ENCODE data around the gene ARL6.

ARL6 gene

GRCh38 chr3:97810779-97811390 lies 46.3 kb downstream of the ARL6 start:
- H3K9me3 ChIP-seq (ENCODE audit: control insufficient read depth, insufficient read depth, low read depth, low read length), result no peaks in the 10 kb centered on the region
- no peak overlapping the region for H3K27ac ChIP-seq (ENCODE audit: extremely low read depth, low read depth, low read length)
- ChIA-PET CTCF (no interaction called here), POLR2A (no interaction called here)
- TF ChIP-seq OVOL3 (tag by site-specific recombination; IDR thresholded peaks at IDR 0.05) (no peak), ZNF280C (tag by site-specific recombination; IDR thresholded peaks at IDR 0.05) (no peak), ZNF10 (tag by site-specific recombination; IDR thresholded peaks at IDR 0.05) (no peak), KLF17 (tag by site-specific recombination; IDR thresholded peaks at IDR 0.05) (no peak), ZSCAN23 (tag by site-specific recombination; IDR thresholded peaks at IDR 0.05) (no peak), ZNF521 (tag by site-specific recombination; IDR thresholded peaks at IDR 0.05) (no peak), HOXC10 (CRISPR knock-in tag; IDR thresholded peaks at IDR 0.05) (no peak), ZNF513 (tag by site-specific recombination; IDR thresholded peaks at IDR 0.05) (no peak), ZBTB20 (tag by site-specific recombination; IDR thresholded peaks at IDR 0.05) (no peak), ZNF544 (tag by site-specific recombination; IDR thresholded peaks at IDR 0.05) (no peak), ZNF449 (tag by site-specific recombination; IDR thresholded peaks at IDR 0.05) (no peak), ZNF354C (tag by site-specific recombination; IDR thresholded peaks at IDR 0.05; ENCODE audit: borderline replicate concordance, low read depth) (no peak), SCRT1 (tag by site-specific recombination; IDR thresholded peaks at IDR 0.05; ENCODE audit: borderline replicate concordance) (no peak)
- no peaks in the 10 kb centered on the region for H3K4me1 ChIP-seq (ENCODE audit: control insufficient read depth, insufficient read depth, low read length)
- H3K36me3 ChIP-seq (ENCODE audit: control insufficient read depth in 2 of 2, insufficient read depth in 1 of 2, low read length in 2 of 2), result no peaks in the 10 kb centered on the region
- H3K4me3 ChIP-seq (ENCODE audit: low read depth, low read length), result no peak overlapping the region

GRCh38 chr3:97815149-97815917 lies 50.8 kb downstream of the ARL6 start:
- TF ChIP-seq ZNF223 (tag by site-specific recombination; IDR thresholded peaks at IDR 0.05), result no peak
- no peak for TF ChIP-seq AEBP2 (tag by site-specific recombination; IDR thresholded peaks at IDR 0.05; ENCODE audit: borderline replicate concordance)
- TF ChIP-seq SP3 (tag by site-specific recombination; IDR thresholded peaks at IDR 0.05), result no peak
- no peak for TF ChIP-seq ZFHX2 (tag by site-specific recombination; conservative IDR thresholded peaks at IDR 0.05)
- TF ChIP-seq ZNF37A (tag by site-specific recombination; IDR thresholded peaks at IDR 0.05), result no peak
- no peak for TF ChIP-seq ZIC2 (tag by site-specific recombination; IDR thresholded peaks at IDR 0.05)
- 0 out of 2 replicates have a peak, but pooled peaks have one; percentile 31 for TF ChIP-seq SCRT2 (tag by site-specific recombination; IDR thresholded peaks at IDR 0.05)
- TF ChIP-seq ZNF837 (tag by site-specific recombination; IDR thresholded peaks at IDR 0.05), result no peak
- TF ChIP-seq ZNF560 (tag by site-specific recombination; IDR thresholded peaks at IDR 0.05; ENCODE audit: borderline replicate concordance), result no peak
- Histone ChIP-seq H3K27ac (ENCODE audit: extremely low read depth, low read depth, low read length) (no peak overlapping the region), H3K36me3 (ENCODE audit: control insufficient read depth in 2 of 2, insufficient read depth in 1 of 2, low read length in 2 of 2) (no peaks in the 10 kb centered on the region), H3K9me3 (ENCODE audit: control insufficient read depth, insufficient read depth, low read depth, low read length) (no peaks in the 10 kb centered on the region), H3K4me1 (ENCODE audit: control insufficient read depth, insufficient read depth, low read length) (peaks cover 3% of the 10 kb centered on the region; the same call in 1 of the 2 replicates), H3K4me3 (ENCODE audit: low read depth, low read length) (no peak overlapping the region)
- CTCF ChIA-PET, result interaction anchor here (0.6 to 1.0 kb wide), 3 partner anchors 10 to 144 kb away, joined by 3 to 4 read pairs (median 3); no protein-coding TSS in a partner anchor
- POLR2A ChIA-PET, result no interaction called here

Measured in HEK293 (cell line).